GM12878 (cell line): ENCODE results near the gene HDAC2. TPM values are rescaled to one million over a fixed set of nuclear protein-coding genes. Genes with fewer than 3 reads are reported as not detected.
A peak's percentile ranks its signal among the peaks of the same experiment; 100 is the strongest.

Source experiments
- BCLAF1 ChIP-seq: fragments of 450-650 bp; IDR thresholded peaks from 2 replicates; pipeline ENCODE4 v1.6.1; 2017; ENCODE audit warnings: antibody characterized with exemption, mild to moderate bottlenecking, moderate library complexity
- BMI1 ChIP-seq: fragments of 450-650 bp; IDR thresholded peaks from 2 replicates; pipeline ENCODE4 v1.6.1; 2016; ENCODE audit warnings: mild to moderate bottlenecking, moderate library complexity, borderline replicate concordance
- BRCA1 ChIP-seq: IDR thresholded peaks from 2 replicates; pipeline ENCODE4 v1.6.1; 2011; ENCODE audit warnings: low read depth, low read length, improper control_type of control experiment
- CHD2 ChIP-seq: IDR thresholded peaks from 2 replicates; pipeline ENCODE4 v1.6.1; 2011; ENCODE audit warnings: low read depth, low read length, improper control_type of control experiment, borderline replicate concordance
- DPF2 ChIP-seq: fragments of 450-650 bp; IDR thresholded peaks from 2 replicates; pipeline ENCODE4 v1.6.1; 2017; ENCODE audit warnings: mild to moderate bottlenecking
- EGR1 ChIP-seq, 2 experiments: IDR thresholded peaks; 1 replicate in 1 of 2; 2 replicates in 1 of 2; pipeline ENCODE4 v1.6.1; 2011 to 2012; ENCODE audit warnings: low read depth in 2 of 2, low read length in 2 of 2, borderline replicate concordance in 1 of 2, mild to moderate bottlenecking in 1 of 2, moderate library complexity in 1 of 2
- ESRRA ChIP-seq: IDR thresholded peaks from 2 replicates; pipeline ENCODE4 v1.6.1; 2012; ENCODE audit warnings: mild to moderate bottlenecking, low read length, improper control_type of control experiment
- HDAC2 ChIP-seq: fragments of 200-600 bp; sonication (generic); IDR thresholded peaks from 2 replicates; pipeline ENCODE4 v1.6.1; 2017
- KDM1A ChIP-seq: fragments of 200-600 bp; sonication (generic); IDR thresholded peaks from 2 replicates; pipeline ENCODE4 v1.6.1; 2016; ENCODE audit warnings: borderline replicate concordance
- MEF2A ChIP-seq: IDR thresholded peaks from 2 replicates; pipeline ENCODE4 v1.6.1; 2011; ENCODE audit warnings: low read depth, mild to moderate bottlenecking, low read length, moderate library complexity; ENCODE audit not compliant: insufficient read depth
- MLLT1 ChIP-seq: fragments of 450-650 bp; IDR thresholded peaks from 2 replicates; pipeline ENCODE4 v1.6.1; 2016; ENCODE audit warnings: mild to moderate bottlenecking
- NR2F1 ChIP-seq: fragments of 450-650 bp; conservative IDR thresholded peaks from 2 replicates; pipeline ENCODE4 v1.6.1; 2017; ENCODE audit warnings: mild to moderate bottlenecking
- NRF1 ChIP-seq: conservative IDR thresholded peaks from 2 replicates; pipeline ENCODE4 v1.6.1; 2011; ENCODE audit warnings: mild to moderate bottlenecking, low read depth, low read length, improper control_type of control experiment
- PAX8 ChIP-seq: fragments of 450-650 bp; IDR thresholded peaks from 2 replicates; pipeline ENCODE4 v1.6.1; 2017; ENCODE audit warnings: mild to moderate bottlenecking, moderate library complexity
- POLR2A ChIP-seq: IDR thresholded peaks from 2 replicates; pipeline ENCODE4 v1.6.1; 2011; ENCODE audit warnings: low read depth, mild to moderate bottlenecking, low read length
- POLR2AphosphoS2 ChIP-seq: IDR thresholded peaks from 2 replicates; pipeline ENCODE4 v1.6.1; 2011; ENCODE audit warnings: low read depth, mild to moderate bottlenecking, low read length, improper control_type of control experiment, moderate library complexity
- SMC3 ChIP-seq: IDR thresholded peaks from 2 replicates; pipeline ENCODE4 v1.6.1; 2011; ENCODE audit warnings: low read length, improper control_type of control experiment, borderline replicate concordance
- TCF12 ChIP-seq: IDR thresholded peaks from 2 replicates; pipeline ENCODE4 v1.6.1; 2011; ENCODE audit warnings: low read depth, mild to moderate bottlenecking, low read length
- USF1 ChIP-seq: IDR thresholded peaks from 2 replicates; pipeline ENCODE4 v1.6.1; 2011; ENCODE audit warnings: borderline replicate concordance, low read depth, mild to moderate bottlenecking, moderate library complexity, mixed read lengths, low read length; ENCODE audit not compliant: insufficient read depth; ENCODE audit errors: extremely low read length
- ZBED1 ChIP-seq: IDR thresholded peaks from 2 replicates; pipeline ENCODE4 v1.6.1; 2016; ENCODE audit warnings: borderline replicate concordance
- ZNF622 ChIP-seq: fragments of 450-650 bp; IDR thresholded peaks from 2 replicates; pipeline ENCODE4 v1.6.1; 2017; ENCODE audit warnings: mild to moderate bottlenecking, inconsistent platforms
- ZZZ3 ChIP-seq: IDR thresholded peaks from 2 replicates; pipeline ENCODE4 v1.6.1; 2011; ENCODE audit warnings: low read depth; ENCODE audit not compliant: control insufficient read depth, insufficient read length
- polyA plus RNA-seq, 11 experiments: library from polyadenylated mRNA; depleted of rRNA in 4 of 11; unstranded in 6 of 11; stranded (reverse) in 5 of 11; fragments of >200 nt; fragmentation: Nextera tagmentation in 4 of 11; fragmentation: Illumina TruSeq in 1 of 11; extraction: Ambion mirVana in 4 of 11; extraction: Trizol in 1 of 11; gene quantifications; 1 replicate in 1 of 11; 2 replicates in 10 of 11; pipeline versions ENCODE4 v1.2.1 to v1.2.3, GENCODE V29; 2011 to 2016; ENCODE audit warnings: inconsistent platforms in 2 of 11, missing spikeins in 2 of 11, low read depth in 1 of 11
- total RNA-seq, 4 experiments: library from RNA; depleted of rRNA in 3 of 4; stranded (reverse); fragments of >200 nt in 3 of 4; fragmentation: Illumina TruSeq in 1 of 4; extraction: Trizol in 1 of 4; gene quantifications; 2 replicates each; pipeline versions ENCODE4 v1.2.1 to v1.2.3, GENCODE V29; 2013 to 2021

Gene HDAC2
- total and polyA plus RNA-seq, 10 of the 15 experiments (the other 5 are each of a cell fraction or from before 2014, with no cell fraction given): 40.4 to 210 (median 114) TPM

GRCh38 chr6:113970805-113971676, at the start of gene HDAC2 (continued):
- TF ChIP-seq NRF1 (peak; percentile 76), SMC3 (no peak), MEF2A (no peak), POLR2AphosphoS2 (0 out of 2 replicates have a peak, but pooled peaks have one; percentile 37), MLLT1 (peak; percentile 93), TCF12 (peak; percentile 58; the same call in 1 of the 2 replicates), BMI1 (no peak), USF1 (peak; percentile 90), ESRRA (no peak; the same call in 1 of the 2 replicates), BRCA1 (peak; percentile 30; the same call in 1 of the 2 replicates), HDAC2 (no peak), KDM1A (no peak), BCLAF1 (peak; percentile 98), ZBED1 (no peak), NR2F1 (peak; percentile 77; the same call in 1 of the 2 replicates), PAX8 (no peak), CHD2 (peak; percentile 89), POLR2A (peak; percentile 84), EGR1 (IDR thresholded peaks at IDR 0.05; ENCODE audit: borderline replicate concordance in 1 of 2, low read depth in 2 of 2, low read length in 2 of 2) (peak in 1 of 2 experiments; percentile 65; a peak in 2 of 3 replicates), ZZZ3 (no peak), DPF2 (peak; percentile 82), ZNF622 (no peak)
